22Rv1 (cell line): ENCODE measurements around the gene CRACR2B.

Source experiments
- CTCF ChIP-seq: fragments of 450-650 bp; IDR thresholded peaks from 2 replicates; pipeline ENCODE4 v1.5.1; 2017; ENCODE audit warnings: mild to moderate bottlenecking
- ZFX ChIP-seq: fragments of 450-650 bp; IDR thresholded peaks from 2 replicates; pipeline ENCODE4 v1.6.1; 2017; ENCODE audit warnings: antibody characterized with exemption, borderline replicate concordance

GRCh38 chr11:873706-874105 is 46.0 kb downstream of the CRACR2B start:
- no peak for TF ChIP-seq CTCF
- no peak for TF ChIP-seq ZFX
